ENCODE measurements around the gene FPR2. TPM values are rescaled to one million over a fixed set of nuclear protein-coding genes. Genes with fewer than 3 reads are reported as not detected.
"Not testable (repeated sequence)": the region's sequence is repeated elsewhere in the genome, so short reads cannot be mapped to it uniquely, and the experiment has no call there.

The FPR2 gene
- total RNA-seq, 4 donors from 2014 or later = 0.66 to 4.5 (median 1.0) TPM

- WGBS, 2 donors = 81 to 83% methylated on average over 7 of the region's 7 CpGs
- H3K4me1 ChIP-seq = no peaks in the 10 kb centered on the region
- DNase-seq (ENCODE audit: low spot score in 2 of 2) = no peak
- H3K36me3 ChIP-seq = no peaks in the 10 kb centered on the region
- H3K27ac ChIP-seq = no peak overlapping the region
- no peaks in the 10 kb centered on the region for H3K9me3 ChIP-seq
- no peaks in the 10 kb centered on the region for H3K27me3 ChIP-seq
- no peak overlapping the region for H3K4me3 ChIP-seq
- TF ChIP-seq EP300 (IDR thresholded peaks at IDR 0.05) (no peak), POLR2A (IDR thresholded peaks at IDR 0.05) (no peak), CTCF (IDR thresholded peaks at IDR 0.05) (no peak)
These were observed 716 bp downstream of the FPR2 start for GRCh38 chr19:51761696-51762095.

- no peak for TF ChIP-seq POLR2A (IDR thresholded peaks at IDR 0.05)
- Histone ChIP-seq H3K4me3 (no peak overlapping the region), H3K4me1 (no peaks in the 10 kb centered on the region), H3K27ac (no peak overlapping the region), H3K36me3 (no peaks in the 10 kb centered on the region), H3K9me3 (no peaks in the 10 kb centered on the region), H3K27me3 (no peaks in the 10 kb centered on the region)
- 48 to 52% methylated on average over 5 of the region's 5 CpGs for WGBS, 2 donors
- no peak for DNase-seq (ENCODE audit: low spot score in 2 of 2)
These were observed 4.1 kb downstream of the FPR2 start for GRCh38 chr19:51765086-51765485.

- 55 to 59% methylated on average over 5 of the region's 5 CpGs for WGBS, 2 donors
- no peaks in the 10 kb centered on the region for H3K4me1 ChIP-seq
- TF ChIP-seq CTCF (IDR thresholded peaks at IDR 0.05) = no peak
- no peak for TF ChIP-seq POLR2A (IDR thresholded peaks at IDR 0.05)
- no peak for TF ChIP-seq EP300 (IDR thresholded peaks at IDR 0.05)
These were observed 5.5 kb downstream of the FPR2 start for GRCh38 chr19:51766461-51766860.

GRCh38 chr19:51771376-51772130, 10.6 kb downstream of the FPR2 start:
- H3K36me3 ChIP-seq = no peaks in the 10 kb centered on the region
- WGBS, 2 donors = 61 to 65% methylated on average over 10 of the region's 10 CpGs
- peak in 1 of 2 donors; percentile 8 for DNase-seq (ENCODE audit: low spot score in 2 of 2)
- no peak overlapping the region for H3K27ac ChIP-seq
- H3K9me3 ChIP-seq = no peaks in the 10 kb centered on the region
- peaks cover 0 to 6% of the 10 kb centered on the region in 2 donors for H3K27me3 ChIP-seq
- no peak overlapping the region for H3K4me3 ChIP-seq
- TF ChIP-seq EP300 (IDR thresholded peaks at IDR 0.05) (peak in 1 of 2 donors; percentile 57), POLR2A (IDR thresholded peaks at IDR 0.05) (no peak), CTCF (IDR thresholded peaks at IDR 0.05) (no peak)
- no peaks in the 10 kb centered on the region for H3K4me1 ChIP-seq

More at GRCh38 chr19:51766461-51766860, 5.5 kb downstream of the FPR2 start:
- no peak for DNase-seq (ENCODE audit: low spot score in 2 of 2)
- Histone ChIP-seq H3K27me3 (no peaks in the 10 kb centered on the region), H3K4me3 (no peak overlapping the region), H3K9me3 (no peaks in the 10 kb centered on the region), H3K36me3 (no peaks in the 10 kb centered on the region), H3K27ac (no peak overlapping the region)

- WGBS, 2 donors = 56 to 62% methylated on average over 6 of the region's 6 CpGs
- H3K27ac ChIP-seq = no peak overlapping the region
- H3K27me3 ChIP-seq = peaks cover 0 to 6% of the 10 kb centered on the region in 2 donors
- peaks cover 0 to 6% (median 0%) of the 10 kb centered on the region in 4 donors for H3K4me1 ChIP-seq
- H3K36me3 ChIP-seq = no peaks in the 10 kb centered on the region
- no peak overlapping the region for H3K4me3 ChIP-seq
- H3K9me3 ChIP-seq = no peaks in the 10 kb centered on the region
- DNase-seq (ENCODE audit: low spot score in 2 of 2) = no peak
- TF ChIP-seq POLR2A (IDR thresholded peaks at IDR 0.05) (no peak), CTCF (IDR thresholded peaks at IDR 0.05) (no peak), EP300 (IDR thresholded peaks at IDR 0.05) (no peak)
These were observed 12.0 kb downstream of the FPR2 start for GRCh38 chr19:51772977-51773376.

GRCh38 chr19:51776561-51776960, 15.6 kb downstream of the FPR2 start:
- not testable (repeated sequence) for H3K27me3 ChIP-seq; DNase-seq (ENCODE audit: low spot score in 2 of 2); H3K4me1 ChIP-seq; H3K27ac ChIP-seq; H3K9me3 ChIP-seq; H3K36me3 ChIP-seq; H3K4me3 ChIP-seq
- WGBS, 2 donors = 93 to 96% methylated on average over 1 of the region's 1 CpG
